ENCODE results near the gene IMMP2L. TPM values are rescaled to one million over a fixed set of nuclear protein-coding genes. Genes with fewer than 3 reads are reported as not detected.

The IMMP2L gene
- total RNA-seq, 1 experiment from 2014 or later: 8.8 TPM

DNA sequence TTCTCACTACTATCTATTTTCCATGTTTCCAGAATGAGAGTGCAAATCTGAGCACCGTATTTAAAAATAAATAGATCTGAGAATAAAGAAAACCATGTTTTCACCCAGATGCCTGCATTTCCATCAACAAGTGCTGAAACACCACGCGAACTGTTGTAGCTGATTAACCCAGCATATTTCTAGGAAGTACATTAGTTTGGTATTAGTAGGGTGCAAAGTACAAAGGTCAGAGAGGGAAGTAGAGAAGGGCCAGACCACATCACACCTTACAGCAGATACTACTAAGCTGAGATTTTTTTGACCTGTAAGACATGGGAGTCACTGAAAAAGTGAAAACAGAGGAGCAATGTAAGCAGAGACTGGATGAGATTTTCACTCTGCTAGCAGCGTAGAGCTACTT lies 181.3 kb downstream of the IMMP2L start:
- Histone ChIP-seq H3K9me3 (ENCODE audit: control insufficient read depth, insufficient read depth, low read depth, low read length) (no peaks in the 10 kb centered on the region), H3K4me1 (ENCODE audit: control insufficient read depth, insufficient read depth, low read length) (no peaks in the 10 kb centered on the region), H3K36me3 (ENCODE audit: control insufficient read depth, insufficient read depth, low read length) (no peaks in the 10 kb centered on the region), H3K4me3 (ENCODE audit: low read depth in 2 of 2, low read length in 2 of 2) (no peak overlapping the region), H3K27me3 (ENCODE audit: control insufficient read depth, insufficient read depth, low read length) (no peaks in the 10 kb centered on the region), H3K27ac (ENCODE audit: low read length) (no peak overlapping the region)
- in situ Hi-C loops (cut with HindIII; ENCODE audit: low pct_unique_long_range_greater_than_20kb, low sequenced_read_pairs): no loop called here
- intact Hi-C loops (cut with micrococcal nuclease; ENCODE audit: unreplicated experiment): no loop called here
- no TSS peak for BruUV-seq (replicated peaks)
- CTCF ChIA-PET: no interaction called here
- TF ChIP-seq, protein P1, sequence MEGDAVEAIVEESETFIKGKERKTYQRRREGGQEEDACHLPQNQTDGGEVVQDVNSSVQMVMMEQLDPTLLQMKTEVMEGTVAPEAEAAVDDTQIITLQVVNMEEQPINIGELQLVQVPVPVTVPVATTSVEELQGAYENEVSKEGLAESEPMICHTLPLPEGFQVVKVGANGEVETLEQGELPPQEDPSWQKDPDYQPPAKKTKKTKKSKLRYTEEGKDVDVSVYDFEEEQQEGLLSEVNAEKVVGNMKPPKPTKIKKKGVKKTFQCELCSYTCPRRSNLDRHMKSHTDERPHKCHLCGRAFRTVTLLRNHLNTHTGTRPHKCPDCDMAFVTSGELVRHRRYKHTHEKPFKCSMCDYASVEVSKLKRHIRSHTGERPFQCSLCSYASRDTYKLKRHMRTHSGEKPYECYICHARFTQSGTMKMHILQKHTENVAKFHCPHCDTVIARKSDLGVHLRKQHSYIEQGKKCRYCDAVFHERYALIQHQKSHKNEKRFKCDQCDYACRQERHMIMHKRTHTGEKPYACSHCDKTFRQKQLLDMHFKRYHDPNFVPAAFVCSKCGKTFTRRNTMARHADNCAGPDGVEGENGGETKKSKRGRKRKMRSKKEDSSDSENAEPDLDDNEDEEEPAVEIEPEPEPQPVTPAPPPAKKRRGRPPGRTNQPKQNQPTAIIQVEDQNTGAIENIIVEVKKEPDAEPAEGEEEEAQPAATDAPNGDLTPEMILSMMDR (IDR thresholded peaks at IDR 0.05): no peak
- TF ChIP-seq, protein P2, sequence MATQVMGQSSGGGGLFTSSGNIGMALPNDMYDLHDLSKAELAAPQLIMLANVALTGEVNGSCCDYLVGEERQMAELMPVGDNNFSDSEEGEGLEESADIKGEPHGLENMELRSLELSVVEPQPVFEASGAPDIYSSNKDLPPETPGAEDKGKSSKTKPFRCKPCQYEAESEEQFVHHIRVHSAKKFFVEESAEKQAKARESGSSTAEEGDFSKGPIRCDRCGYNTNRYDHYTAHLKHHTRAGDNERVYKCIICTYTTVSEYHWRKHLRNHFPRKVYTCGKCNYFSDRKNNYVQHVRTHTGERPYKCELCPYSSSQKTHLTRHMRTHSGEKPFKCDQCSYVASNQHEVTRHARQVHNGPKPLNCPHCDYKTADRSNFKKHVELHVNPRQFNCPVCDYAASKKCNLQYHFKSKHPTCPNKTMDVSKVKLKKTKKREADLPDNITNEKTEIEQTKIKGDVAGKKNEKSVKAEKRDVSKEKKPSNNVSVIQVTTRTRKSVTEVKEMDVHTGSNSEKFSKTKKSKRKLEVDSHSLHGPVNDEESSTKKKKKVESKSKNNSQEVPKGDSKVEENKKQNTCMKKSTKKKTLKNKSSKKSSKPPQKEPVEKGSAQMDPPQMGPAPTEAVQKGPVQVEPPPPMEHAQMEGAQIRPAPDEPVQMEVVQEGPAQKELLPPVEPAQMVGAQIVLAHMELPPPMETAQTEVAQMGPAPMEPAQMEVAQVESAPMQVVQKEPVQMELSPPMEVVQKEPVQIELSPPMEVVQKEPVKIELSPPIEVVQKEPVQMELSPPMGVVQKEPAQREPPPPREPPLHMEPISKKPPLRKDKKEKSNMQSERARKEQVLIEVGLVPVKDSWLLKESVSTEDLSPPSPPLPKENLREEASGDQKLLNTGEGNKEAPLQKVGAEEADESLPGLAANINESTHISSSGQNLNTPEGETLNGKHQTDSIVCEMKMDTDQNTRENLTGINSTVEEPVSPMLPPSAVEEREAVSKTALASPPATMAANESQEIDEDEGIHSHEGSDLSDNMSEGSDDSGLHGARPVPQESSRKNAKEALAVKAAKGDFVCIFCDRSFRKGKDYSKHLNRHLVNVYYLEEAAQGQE (IDR thresholded peaks at IDR 0.05; ENCODE audit: insufficient read depth in 1 of 2, low read depth in 2 of 2, low read length in 1 of 2): no peak
- TF ChIP-seq TCF7L2 (IDR thresholded peaks at IDR 0.05; ENCODE audit: low read depth, low read length): no peak
- TF ChIP-seq POLR2AphosphoS5 (IDR thresholded peaks at IDR 0.05; ENCODE audit: low read depth, low read length): no peak
- no peak for TF ChIP-seq SIN3A (IDR thresholded peaks at IDR 0.05; ENCODE audit: borderline replicate concordance, insufficient read depth, low read depth, low read length)
- POLR2A ChIA-PET: no interaction called here
- DNase-seq (ENCODE audit: low read depth, low spot score): no peak
- ATAC-seq: no peak

DNA sequence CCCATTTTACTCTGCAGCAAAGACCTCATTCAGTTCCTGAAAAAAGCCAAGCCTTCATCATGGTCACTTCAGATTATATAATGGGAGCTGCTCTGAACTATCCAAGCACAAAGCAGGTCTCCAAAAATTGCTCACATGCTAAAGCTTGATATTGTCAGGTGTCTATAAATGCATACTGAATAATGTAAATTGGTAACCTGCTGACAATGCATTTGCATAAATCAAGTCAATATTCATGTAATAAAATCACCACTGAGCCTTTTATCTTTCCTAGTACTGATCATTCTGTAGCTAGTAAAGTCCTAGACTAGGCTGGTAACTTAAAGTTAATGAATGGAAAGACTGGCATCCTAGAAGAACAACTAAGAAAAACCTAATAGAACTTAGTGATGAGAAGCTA lies 188.3 kb downstream of the IMMP2L start:
- CTCF ChIA-PET: no interaction called here
- no TSS peak for BruUV-seq (replicated peaks)
- in situ Hi-C loops (cut with HindIII; ENCODE audit: low pct_unique_long_range_greater_than_20kb, low sequenced_read_pairs) (no loop called here), intact Hi-C loops (cut with micrococcal nuclease; ENCODE audit: unreplicated experiment) (no loop called here)
- Histone ChIP-seq H3K27ac (ENCODE audit: low read length) (no peak overlapping the region), H3K9me3 (ENCODE audit: control insufficient read depth, insufficient read depth, low read depth, low read length) (no peaks in the 10 kb centered on the region), H3K36me3 (ENCODE audit: control insufficient read depth, insufficient read depth, low read length) (no peaks in the 10 kb centered on the region), H3K4me1 (ENCODE audit: control insufficient read depth, insufficient read depth, low read length) (no peaks in the 10 kb centered on the region), H3K4me3 (ENCODE audit: low read depth in 2 of 2, low read length in 2 of 2) (no peak overlapping the region), H3K27me3 (ENCODE audit: control insufficient read depth, insufficient read depth, low read length) (no peaks in the 10 kb centered on the region)
- no peak for TF ChIP-seq SIN3A (IDR thresholded peaks at IDR 0.05; ENCODE audit: borderline replicate concordance, insufficient read depth, low read depth, low read length)
- DNase-seq (ENCODE audit: low read depth, low spot score) (no peak), ATAC-seq (no peak)
- POLR2A ChIA-PET: no interaction called here

DNA sequence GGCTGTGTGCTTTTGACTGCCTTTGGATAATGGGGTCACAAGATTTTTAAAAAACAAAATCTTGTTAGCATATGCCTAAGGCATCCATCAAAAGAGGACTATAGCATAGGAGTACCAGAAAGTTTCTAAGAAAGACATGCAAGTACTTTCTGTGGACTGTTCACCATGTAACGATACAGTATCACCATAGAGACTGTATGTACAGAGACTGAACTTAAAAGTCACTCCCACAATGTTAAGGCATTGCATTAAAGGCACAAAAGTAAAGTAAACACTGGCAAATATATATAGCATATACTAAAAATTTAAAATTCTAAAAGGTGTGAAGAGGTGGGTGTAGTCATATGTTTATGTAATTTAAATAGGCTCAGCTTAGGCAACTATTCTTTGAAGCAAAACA lies 190.9 kb downstream of the IMMP2L start:
- no peak for TF ChIP-seq POLR2AphosphoS5 (IDR thresholded peaks at IDR 0.05; ENCODE audit: low read depth, low read length)
- TF ChIP-seq, protein P1 (IDR thresholded peaks at IDR 0.05): no peak
- TF ChIP-seq, protein P2 (IDR thresholded peaks at IDR 0.05; ENCODE audit: insufficient read depth in 1 of 2, low read depth in 2 of 2, low read length in 1 of 2): no peak
- no peak for TF ChIP-seq TCF7L2 (IDR thresholded peaks at IDR 0.05; ENCODE audit: low read depth, low read length)
- no peak for TF ChIP-seq SIN3A (IDR thresholded peaks at IDR 0.05; ENCODE audit: borderline replicate concordance, insufficient read depth, low read depth, low read length)
- DNase-seq (ENCODE audit: low read depth, low spot score) (no peak), ATAC-seq (no peak)
- Histone ChIP-seq H3K27ac (ENCODE audit: low read length) (no peak overlapping the region), H3K4me1 (ENCODE audit: control insufficient read depth, insufficient read depth, low read length) (no peaks in the 10 kb centered on the region), H3K9me3 (ENCODE audit: control insufficient read depth, insufficient read depth, low read depth, low read length) (no peaks in the 10 kb centered on the region), H3K27me3 (ENCODE audit: control insufficient read depth, insufficient read depth, low read length) (no peaks in the 10 kb centered on the region), H3K36me3 (ENCODE audit: control insufficient read depth, insufficient read depth, low read length) (no peaks in the 10 kb centered on the region), H3K4me3 (ENCODE audit: low read depth in 2 of 2, low read length in 2 of 2) (no peak overlapping the region)
- CTCF ChIA-PET: no interaction called here
- no TSS peak for BruUV-seq (replicated peaks)
- intact Hi-C loops (cut with micrococcal nuclease; ENCODE audit: unreplicated experiment) (no loop called here), in situ Hi-C loops (cut with HindIII; ENCODE audit: low pct_unique_long_range_greater_than_20kb, low sequenced_read_pairs) (no loop called here)
- POLR2A ChIA-PET: no interaction called here
